Activated CD8-positive, alpha-beta T cell treated with anti-CD3 and anti-CD28 coated beads for 36 hours (primary cell): ENCODE results near the gene SND1. TPM values are rescaled to one million over a fixed set of nuclear protein-coding genes. Genes with fewer than 3 reads are reported as not detected.

Experiments used
- ATAC-seq: fragments of 200-7000 bp; cut with Tn5 transposase; one replicate; pipeline ENCODE4 v1.10.0; 2021; ENCODE audit warnings: mild to moderate bottlenecking, moderate library complexity
- CTCF ChIA-PET: fragments of 350-600 bp; sonication (Branson Sonifier 250); formaldehyde crosslinking; loops from one replicate; lab custom pipeline; 2021; ENCODE audit warnings: antibody characterized with exemption; lab: Charles Lee
- POLR2A ChIA-PET: fragments of 350-600 bp; sonication (Branson Sonifier 250); formaldehyde crosslinking; loops from one replicate; lab custom pipeline; 2021; ENCODE audit warnings: antibody characterized with exemption; lab: Charles Lee
- DNase-seq: peaks from one replicate; pipeline ENCODE4 v3.0.0-alpha.2; 2020
- H3K27ac Mint-ChIP-seq: one replicate; pipeline ENCODE4 v1.8.0; 2021; ENCODE audit warnings: mild to moderate bottlenecking, mixed read lengths
- H3K27me3 Mint-ChIP-seq: one replicate; pipeline ENCODE4 v1.8.0; 2021; ENCODE audit warnings: mixed read lengths
- H3K36me3 Mint-ChIP-seq: one replicate; pipeline ENCODE4 v1.8.0; 2021; ENCODE audit warnings: low read depth, mixed read lengths
- H3K4me1 Mint-ChIP-seq: one replicate; pipeline ENCODE4 v1.8.0; 2021; ENCODE audit warnings: low read depth, mixed read lengths
- H3K4me3 Mint-ChIP-seq: one replicate; pipeline ENCODE4 v1.8.0; 2021; ENCODE audit warnings: mild to moderate bottlenecking, moderate library complexity, mixed read lengths
- H3K9me3 Mint-ChIP-seq: one replicate; pipeline ENCODE4 v1.8.0; 2021; ENCODE audit warnings: mixed read lengths
- intact Hi-C: fragments of 100-400 bp; cut with micrococcal nuclease; formaldehyde crosslinking; loops from one replicate; pipeline ENCODE4 v1.10.0; 2022
- total RNA-seq, 2 experiments: library from RNA; stranded (reverse); gene quantifications; one replicate each; pipeline ENCODE4 v1.2.3, GENCODE V29; 2021
- TF ChIP-seq, protein P1 (sequence below): fragments of 200-600 bp; IDR thresholded peaks from one replicate; pipeline ENCODE4 v1.8.0; 2022; ENCODE audit warnings: antibody characterized with exemption, mild to moderate bottlenecking

SND1 gene
- total RNA-seq, 2 experiments from 2014 or later: 206 to 208 TPM

DNA sequence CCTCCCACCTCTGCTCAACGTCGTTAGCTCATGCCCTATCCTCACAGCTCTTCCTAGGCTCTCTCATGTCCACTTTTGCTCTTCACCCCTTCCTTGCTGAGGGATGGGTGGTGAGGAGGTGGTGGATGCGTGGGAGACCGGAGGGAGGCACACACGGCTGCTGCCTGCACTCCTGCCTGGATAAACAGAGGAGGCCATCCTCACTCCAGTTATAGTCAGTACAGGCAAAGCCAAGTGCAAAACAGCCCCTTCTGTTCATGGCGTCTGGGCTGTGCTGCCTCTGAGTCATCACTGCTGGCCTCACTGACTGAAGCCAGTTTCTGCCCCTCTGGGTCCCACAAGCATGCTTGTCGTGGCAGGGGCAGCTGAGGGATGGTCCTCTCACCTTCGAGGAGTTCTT lies 411.1 kb downstream of the SND1 start:
- Mint-ChIP-seq H3K9me3 (no peaks in the 10 kb centered on the region), H3K4me1 (peaks cover 42% of the 10 kb centered on the region), H3K27me3 (no peaks in the 10 kb centered on the region), H3K27ac (no peak overlapping the region), H3K4me3 (no peak overlapping the region), H3K36me3 (peaks cover 6% of the 10 kb centered on the region)
- intact Hi-C loops: no loop called here
- DNase-seq (no peak), ATAC-seq (no peak)
- ChIA-PET CTCF (interaction anchor here (1.1 to 2.6 kb wide), 2 partner anchors 19 to 146 kb away, joined by 4 to 5 read pairs; no protein-coding TSS in a partner anchor), POLR2A (interaction anchor here (0.7 to 1.1 kb wide), 3 partner anchors 12 to 44 kb away, joined by 3 read pairs; no protein-coding TSS in a partner anchor)
- TF ChIP-seq, protein P1, sequence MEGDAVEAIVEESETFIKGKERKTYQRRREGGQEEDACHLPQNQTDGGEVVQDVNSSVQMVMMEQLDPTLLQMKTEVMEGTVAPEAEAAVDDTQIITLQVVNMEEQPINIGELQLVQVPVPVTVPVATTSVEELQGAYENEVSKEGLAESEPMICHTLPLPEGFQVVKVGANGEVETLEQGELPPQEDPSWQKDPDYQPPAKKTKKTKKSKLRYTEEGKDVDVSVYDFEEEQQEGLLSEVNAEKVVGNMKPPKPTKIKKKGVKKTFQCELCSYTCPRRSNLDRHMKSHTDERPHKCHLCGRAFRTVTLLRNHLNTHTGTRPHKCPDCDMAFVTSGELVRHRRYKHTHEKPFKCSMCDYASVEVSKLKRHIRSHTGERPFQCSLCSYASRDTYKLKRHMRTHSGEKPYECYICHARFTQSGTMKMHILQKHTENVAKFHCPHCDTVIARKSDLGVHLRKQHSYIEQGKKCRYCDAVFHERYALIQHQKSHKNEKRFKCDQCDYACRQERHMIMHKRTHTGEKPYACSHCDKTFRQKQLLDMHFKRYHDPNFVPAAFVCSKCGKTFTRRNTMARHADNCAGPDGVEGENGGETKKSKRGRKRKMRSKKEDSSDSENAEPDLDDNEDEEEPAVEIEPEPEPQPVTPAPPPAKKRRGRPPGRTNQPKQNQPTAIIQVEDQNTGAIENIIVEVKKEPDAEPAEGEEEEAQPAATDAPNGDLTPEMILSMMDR: no peak

DNA sequence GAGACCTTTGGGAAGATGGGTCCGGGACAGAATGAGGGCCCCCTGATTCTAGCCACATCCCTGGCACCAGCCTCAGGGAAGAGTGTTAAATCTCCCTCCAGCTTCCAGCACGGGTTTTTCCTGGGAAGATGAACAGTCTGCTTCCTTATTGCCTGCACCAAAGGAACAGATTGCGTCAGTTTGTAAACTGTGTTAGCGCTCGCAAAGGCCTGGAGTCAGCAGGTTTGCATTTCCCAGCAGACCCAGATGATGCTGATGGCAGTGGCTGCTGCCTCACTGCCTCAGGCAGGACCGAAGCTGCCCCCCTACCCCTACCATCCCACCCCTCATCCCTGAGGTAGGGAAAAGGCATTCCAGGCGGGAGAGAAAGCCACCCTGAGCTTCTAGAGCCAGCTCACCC lies 413.9 kb downstream of the SND1 start:
- CTCF ChIA-PET: interaction anchor here (1.0 kb wide), 1 partner anchor 142 kb away, joined by 3 read pairs; no protein-coding TSS in a partner anchor
- intact Hi-C loops: no loop called here

DNA sequence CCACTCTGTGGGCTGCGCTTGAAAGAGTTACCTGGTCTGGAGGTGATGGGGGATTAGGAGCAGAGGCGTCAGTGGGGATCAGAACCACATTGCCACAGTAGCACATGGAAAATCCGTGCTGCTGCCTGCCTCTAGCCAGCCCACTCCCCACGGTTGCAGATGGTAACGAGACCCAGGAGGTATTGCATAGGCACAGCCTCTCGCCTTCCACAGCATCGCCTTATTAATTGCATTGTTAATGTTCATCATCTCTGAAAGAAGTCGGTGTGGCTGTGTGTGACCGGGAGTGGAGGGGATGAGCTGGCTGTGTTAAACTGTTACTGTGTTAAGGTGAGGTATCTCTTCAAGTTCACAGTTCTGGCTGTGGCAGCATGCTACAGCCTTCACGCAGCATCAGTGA lies 414.4 kb downstream of the SND1 start:
- POLR2A ChIA-PET: interaction anchor here (0.6 kb wide), 1 partner anchor 44 kb away, joined by 3 read pairs; no protein-coding TSS in a partner anchor
- H3K4me1 Mint-ChIP-seq: peaks cover 34% of the 10 kb centered on the region
- H3K27ac Mint-ChIP-seq: no peak overlapping the region
- H3K4me3 Mint-ChIP-seq: no peak overlapping the region
- intact Hi-C loops: no loop called here
- CTCF ChIA-PET: interaction anchor here (1.0 kb wide), 1 partner anchor 142 kb away, joined by 3 read pairs; no protein-coding TSS in a partner anchor
- H3K36me3 Mint-ChIP-seq: peaks cover 1% of the 10 kb centered on the region
- ATAC-seq: no peak
- H3K27me3 Mint-ChIP-seq: no peaks in the 10 kb centered on the region
- TF ChIP-seq, protein P1: no peak
- no peak for DNase-seq
- H3K9me3 Mint-ChIP-seq: no peaks in the 10 kb centered on the region

More for the DNA sequence above, 413.9 kb downstream of the SND1 start:
- POLR2A ChIA-PET: no interaction called here
- ATAC-seq: no peak
- no peaks in the 10 kb centered on the region for H3K27me3 Mint-ChIP-seq
- H3K36me3 Mint-ChIP-seq: no peaks in the 10 kb centered on the region
- TF ChIP-seq, protein P1: no peak
- no peak overlapping the region for H3K4me3 Mint-ChIP-seq
- no peaks in the 10 kb centered on the region for H3K9me3 Mint-ChIP-seq
- no peak for DNase-seq
- H3K27ac Mint-ChIP-seq: no peak overlapping the region
- H3K4me1 Mint-ChIP-seq: peaks cover 30% of the 10 kb centered on the region

DNA sequence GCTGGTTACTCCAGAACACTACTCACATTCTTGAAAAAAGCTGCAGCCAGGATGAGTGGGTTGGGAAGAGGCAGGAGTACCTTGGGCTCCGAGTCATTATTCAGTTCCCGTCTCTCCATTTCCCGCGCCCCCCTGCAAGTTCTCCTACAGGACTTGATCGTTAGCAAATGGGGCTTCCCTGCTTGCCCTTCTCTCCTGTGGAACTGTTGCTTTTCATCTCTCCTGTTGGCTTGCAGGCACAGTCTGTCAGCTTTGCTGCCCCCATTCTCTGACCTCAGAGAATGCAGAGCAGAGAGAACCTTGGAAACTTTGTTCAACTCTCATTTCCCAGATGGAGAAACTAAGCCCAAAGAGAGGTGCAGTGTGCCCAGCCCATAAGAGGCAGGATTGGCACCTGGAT lies 414.9 kb downstream of the SND1 start:
- POLR2A ChIA-PET: interaction anchor here (0.6 kb wide), 1 partner anchor 45 kb away, joined by 3 read pairs; no protein-coding TSS in a partner anchor
- H3K9me3 Mint-ChIP-seq: no peaks in the 10 kb centered on the region
- DNase-seq (no peak), ATAC-seq (no peak)
- peaks cover 4% of the 10 kb centered on the region for H3K36me3 Mint-ChIP-seq
- H3K4me1 Mint-ChIP-seq: peaks cover 37% of the 10 kb centered on the region
- intact Hi-C loops: no loop called here
- H3K4me3 Mint-ChIP-seq: no peak overlapping the region
- CTCF ChIA-PET: interaction anchor here (1.0 kb wide), 1 partner anchor 141 kb away, joined by 3 read pairs; no protein-coding TSS in a partner anchor
- TF ChIP-seq, protein P1: no peak
- H3K27me3 Mint-ChIP-seq: no peaks in the 10 kb centered on the region
- H3K27ac Mint-ChIP-seq: no peak overlapping the region

DNA sequence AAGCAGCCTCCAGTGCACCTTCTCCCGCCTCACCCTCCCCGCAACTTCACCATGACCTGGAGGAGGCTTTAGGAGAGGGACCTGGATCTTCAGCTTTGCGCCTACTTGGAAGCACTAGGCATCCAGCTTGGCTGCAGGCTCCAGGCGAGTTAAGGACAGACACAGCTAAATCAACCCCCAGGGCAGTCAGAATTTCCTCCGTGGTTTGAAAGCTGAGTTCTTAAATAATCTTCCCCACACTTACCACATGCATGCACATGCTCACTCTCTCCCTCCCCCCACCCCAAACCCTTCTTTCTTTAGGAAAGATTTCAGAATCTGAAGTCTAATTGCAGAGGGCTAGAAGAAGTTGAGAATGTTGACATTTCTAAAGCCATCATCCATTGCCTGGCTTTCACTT lies 416.0 kb downstream of the SND1 start:
- intact Hi-C loops: no loop called here
- CTCF ChIA-PET: interaction anchor here (1.0 kb wide), 1 partner anchor 169 kb away, joined by 3 read pairs; no protein-coding TSS in a partner anchor
- Mint-ChIP-seq H3K27ac (no peak overlapping the region), H3K36me3 (peaks cover 4% of the 10 kb centered on the region), H3K4me1 (peaks cover 37% of the 10 kb centered on the region), H3K27me3 (no peaks in the 10 kb centered on the region), H3K9me3 (no peaks in the 10 kb centered on the region), H3K4me3 (no peak overlapping the region)
- ATAC-seq (no peak), DNase-seq (no peak)
- POLR2A ChIA-PET: no interaction called here
- TF ChIP-seq, protein P1: no peak
